Measurements from ENCODE around the gene NAGPA.

Gene NAGPA

GRCh38 chr16:4976079-4976478 lies 57.7 kb downstream of the NAGPA start:
- no peak overlapping the region for H3K27ac ChIP-seq (ENCODE audit: low read depth, low read length, poor library complexity, severe bottlenecking)
- H2AFZ ChIP-seq (ENCODE audit: low read length), result no peak overlapping the region
- no peak overlapping the region for H3K4me2 ChIP-seq (ENCODE audit: low read length)
- no peaks in the 10 kb centered on the region for H4K20me1 ChIP-seq (ENCODE audit: insufficient read depth, low read length)
- H3K9me2 ChIP-seq (ENCODE audit: low read depth, low read length), result no peaks in the 10 kb centered on the region
- H3K4me1 ChIP-seq (ENCODE audit: insufficient read depth, low read length, severe bottlenecking), result peaks cover 4% of the 10 kb centered on the region
- H3K79me2 ChIP-seq (ENCODE audit: insufficient read depth, low read length), result no peaks in the 10 kb centered on the region
- H3K27me3 ChIP-seq (ENCODE audit: insufficient read depth, low read length), result peaks cover 8% of the 10 kb centered on the region; the same call in 1 of the 2 replicates
- H3K36me3 ChIP-seq (ENCODE audit: insufficient read depth, low read length), result no peaks in the 10 kb centered on the region
- H3K4me3 ChIP-seq (ENCODE audit: low read depth, low read length, poor library complexity, severe bottlenecking), result no peak overlapping the region
- no peak overlapping the region for H3K9ac ChIP-seq (ENCODE audit: low read length)
- no peak for TF ChIP-seq CTCF (IDR thresholded peaks at IDR 0.05; ENCODE audit: low read length)
- TF ChIP-seq EZH2 (IDR thresholded peaks at IDR 0.05; ENCODE audit: borderline replicate concordance, low read length), result no peak
- no peaks in the 10 kb centered on the region for H3K9me3 ChIP-seq (ENCODE audit: low read length)
- H3F3A ChIP-seq (ENCODE audit: insufficient read depth, low read length), result no peaks in the 10 kb centered on the region

Data from OCI-LY1 (cell line).